Measurements from ENCODE around the gene GNGT2. TPM values are rescaled to one million over a fixed set of nuclear protein-coding genes. Genes with fewer than 3 reads are reported as not detected.

GNGT2 gene
- total RNA-seq, 1 donor from 2014 or later, result 0.58 TPM

DNA sequence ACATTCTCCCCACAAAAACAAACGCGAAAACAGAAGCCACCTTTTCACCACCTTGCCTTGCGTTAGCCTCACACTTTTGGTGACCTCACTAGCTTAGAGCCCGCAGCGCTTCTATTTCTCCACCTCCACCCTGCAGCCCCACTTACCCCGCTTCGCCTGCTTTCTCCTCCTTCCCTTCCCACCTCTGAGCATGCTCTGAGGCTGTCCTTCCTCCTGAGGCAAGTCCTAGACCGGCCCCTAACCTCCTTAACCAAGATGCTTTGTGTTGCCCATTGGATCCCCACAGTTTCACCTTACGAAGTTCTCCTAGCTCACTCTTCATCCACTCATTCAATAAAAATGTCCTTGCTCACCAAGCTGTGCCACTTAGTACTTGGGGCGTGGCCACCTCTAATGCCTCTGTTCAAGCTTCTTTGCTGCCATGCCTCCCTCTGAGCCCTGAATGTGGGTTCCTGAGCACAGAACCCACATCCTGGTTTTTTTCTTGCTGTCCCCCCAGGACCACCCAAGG, 1.3 kb downstream of the GNGT2 start:
- DNase-seq (ENCODE audit: low read depth), result no peak
- no peaks in the 10 kb centered on the region for H3K36me3 ChIP-seq (ENCODE audit: control insufficient read depth, insufficient read depth, low read length)
- no peak overlapping the region for H3K4me3 ChIP-seq (ENCODE audit: low read depth, low read length)
- TF ChIP-seq, protein P1, sequence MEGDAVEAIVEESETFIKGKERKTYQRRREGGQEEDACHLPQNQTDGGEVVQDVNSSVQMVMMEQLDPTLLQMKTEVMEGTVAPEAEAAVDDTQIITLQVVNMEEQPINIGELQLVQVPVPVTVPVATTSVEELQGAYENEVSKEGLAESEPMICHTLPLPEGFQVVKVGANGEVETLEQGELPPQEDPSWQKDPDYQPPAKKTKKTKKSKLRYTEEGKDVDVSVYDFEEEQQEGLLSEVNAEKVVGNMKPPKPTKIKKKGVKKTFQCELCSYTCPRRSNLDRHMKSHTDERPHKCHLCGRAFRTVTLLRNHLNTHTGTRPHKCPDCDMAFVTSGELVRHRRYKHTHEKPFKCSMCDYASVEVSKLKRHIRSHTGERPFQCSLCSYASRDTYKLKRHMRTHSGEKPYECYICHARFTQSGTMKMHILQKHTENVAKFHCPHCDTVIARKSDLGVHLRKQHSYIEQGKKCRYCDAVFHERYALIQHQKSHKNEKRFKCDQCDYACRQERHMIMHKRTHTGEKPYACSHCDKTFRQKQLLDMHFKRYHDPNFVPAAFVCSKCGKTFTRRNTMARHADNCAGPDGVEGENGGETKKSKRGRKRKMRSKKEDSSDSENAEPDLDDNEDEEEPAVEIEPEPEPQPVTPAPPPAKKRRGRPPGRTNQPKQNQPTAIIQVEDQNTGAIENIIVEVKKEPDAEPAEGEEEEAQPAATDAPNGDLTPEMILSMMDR (IDR thresholded peaks at IDR 0.05; ENCODE audit: insufficient read depth, low read length, poor library complexity, severe bottlenecking), result no peak
- peaks cover 4% of the 10 kb centered on the region for H3K27me3 ChIP-seq (ENCODE audit: control insufficient read depth, insufficient read depth, low read length)

DNA sequence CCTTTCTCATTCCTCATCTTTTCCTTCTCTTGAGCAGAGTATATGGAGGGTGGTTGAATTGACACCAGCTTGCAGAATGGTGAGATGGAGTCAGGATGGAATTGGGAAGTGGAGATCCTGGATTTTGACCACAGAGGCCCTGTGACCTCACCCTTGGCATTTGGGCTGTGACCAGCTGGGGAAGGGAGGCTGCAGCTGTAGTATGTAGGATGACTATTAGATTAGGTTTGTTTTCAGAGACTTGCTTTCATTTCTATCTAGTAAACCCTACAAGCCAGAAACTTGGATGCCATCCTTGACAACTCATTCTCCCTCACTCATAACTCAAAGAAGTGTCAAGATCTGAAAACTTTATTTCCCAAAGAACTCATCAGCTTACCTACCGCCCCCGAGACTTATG, 5.9 kb downstream of the GNGT2 start:
- Histone ChIP-seq H3K36me3 (ENCODE audit: control insufficient read depth, insufficient read depth, low read length) (no peaks in the 10 kb centered on the region), H3K4me3 (ENCODE audit: low read depth, low read length) (no peak overlapping the region), H3K27me3 (ENCODE audit: control insufficient read depth, insufficient read depth, low read length) (no peaks in the 10 kb centered on the region)
- TF ChIP-seq, protein P1 (IDR thresholded peaks at IDR 0.05; ENCODE audit: insufficient read depth, low read length, poor library complexity, severe bottlenecking), result no peak
- DNase-seq (ENCODE audit: low read depth), result no peak

DNA sequence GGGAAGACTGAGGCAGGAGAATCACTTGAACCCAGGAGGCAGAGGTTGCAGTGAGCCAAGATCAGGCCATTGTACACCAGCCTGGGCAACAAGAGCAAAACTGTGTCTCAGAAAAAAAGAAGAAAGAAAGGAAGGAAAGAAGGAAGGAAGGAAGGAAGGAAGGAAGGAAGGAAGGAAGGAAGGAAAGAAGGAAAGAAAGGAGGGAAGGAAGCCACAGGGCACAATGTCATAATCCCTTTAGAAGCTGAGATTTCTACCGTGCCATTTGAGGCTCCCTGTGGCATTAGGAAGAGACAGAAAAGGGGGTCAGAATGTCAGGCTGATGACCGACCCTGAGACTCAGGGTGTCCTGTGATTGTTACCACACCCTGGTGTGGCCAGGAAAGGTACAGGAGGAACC, 6.6 kb downstream of the GNGT2 start:
- no peaks in the 10 kb centered on the region for H3K36me3 ChIP-seq (ENCODE audit: control insufficient read depth, insufficient read depth, low read length)
- TF ChIP-seq, protein P1 (IDR thresholded peaks at IDR 0.05; ENCODE audit: insufficient read depth, low read length, poor library complexity, severe bottlenecking), result no peak

DNA sequence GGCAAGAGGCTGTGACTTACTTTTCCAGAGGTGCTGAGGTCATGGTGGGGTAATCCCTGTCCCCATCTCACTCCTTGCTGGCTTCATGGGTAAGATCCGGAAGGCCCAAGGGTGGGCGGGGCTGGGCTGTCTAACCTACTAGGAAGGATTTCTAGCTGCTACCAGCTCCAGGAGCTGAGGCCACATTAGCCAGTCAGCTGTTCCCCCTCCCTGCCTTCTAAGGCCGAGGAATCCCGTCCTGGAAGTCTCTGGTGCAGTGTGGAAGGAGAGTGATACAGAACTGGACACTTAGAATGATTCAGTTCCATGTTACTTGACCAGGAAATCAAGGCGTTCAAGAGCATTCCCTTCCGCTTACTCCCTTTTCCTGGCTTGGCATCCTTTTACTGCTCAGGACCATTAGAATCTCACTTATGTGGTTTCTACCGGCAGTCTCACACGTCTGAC, 8.9 kb downstream of the GNGT2 start:
- TF ChIP-seq, protein P1 (IDR thresholded peaks at IDR 0.05; ENCODE audit: insufficient read depth, low read length, poor library complexity, severe bottlenecking), result no peak
- H3K27me3 ChIP-seq (ENCODE audit: control insufficient read depth, insufficient read depth, low read length), result no peaks in the 10 kb centered on the region
- H3K4me3 ChIP-seq (ENCODE audit: low read depth, low read length), result no peak overlapping the region
- DNase-seq (ENCODE audit: low read depth), result no peak
- no peaks in the 10 kb centered on the region for H3K36me3 ChIP-seq (ENCODE audit: control insufficient read depth, insufficient read depth, low read length)

More for the DNA sequence above, 6.6 kb downstream of the GNGT2 start:
- DNase-seq (ENCODE audit: low read depth), result no peak
- no peaks in the 10 kb centered on the region for H3K27me3 ChIP-seq (ENCODE audit: control insufficient read depth, insufficient read depth, low read length)
- no peak overlapping the region for H3K4me3 ChIP-seq (ENCODE audit: low read depth, low read length)

GRCh38 chr17:49200423-49201083, 9.8 kb downstream of the GNGT2 start:
- TF ChIP-seq, protein P1 (IDR thresholded peaks at IDR 0.05; ENCODE audit: insufficient read depth, low read length, poor library complexity, severe bottlenecking), result no peak
- Histone ChIP-seq H3K36me3 (ENCODE audit: control insufficient read depth, insufficient read depth, low read length) (no peaks in the 10 kb centered on the region), H3K27me3 (ENCODE audit: control insufficient read depth, insufficient read depth, low read length) (no peaks in the 10 kb centered on the region), H3K4me3 (ENCODE audit: low read depth, low read length) (no peak overlapping the region)
- DNase-seq (ENCODE audit: low read depth), result no peak

GRCh38 chr17:49198211-49198610, 12.2 kb downstream of the GNGT2 start:
- no peak for DNase-seq (ENCODE audit: low read depth)
- TF ChIP-seq, protein P1 (IDR thresholded peaks at IDR 0.05; ENCODE audit: insufficient read depth, low read length, poor library complexity, severe bottlenecking), result no peak
- Histone ChIP-seq H3K27me3 (ENCODE audit: control insufficient read depth, insufficient read depth, low read length) (no peaks in the 10 kb centered on the region), H3K4me3 (ENCODE audit: low read depth, low read length) (no peak overlapping the region), H3K36me3 (ENCODE audit: control insufficient read depth, insufficient read depth, low read length) (no peaks in the 10 kb centered on the region)
